ENCODE data around the gene HAAO. TPM values are rescaled to one million over a fixed set of nuclear protein-coding genes. Genes with fewer than 3 reads are reported as not detected.

Gene HAAO
- total and polyA plus RNA-seq, 2 experiments from 2014 or later, result 2.6 to 3.2 TPM

GRCh38 chr2:42799881-42800280 is 7.5 kb upstream of the HAAO start (continued):
- no peak for TF ChIP-seq ZNF462 (CRISPR knock-in tag; IDR thresholded peaks at IDR 0.05)
- TF ChIP-seq NANOG (IDR thresholded peaks at IDR 0.05; ENCODE audit: borderline replicate concordance), result no peak
- no peak for TF ChIP-seq EZH2phosphoT487 (IDR thresholded peaks at IDR 0.05; ENCODE audit: unreplicated experiment)

DNA sequence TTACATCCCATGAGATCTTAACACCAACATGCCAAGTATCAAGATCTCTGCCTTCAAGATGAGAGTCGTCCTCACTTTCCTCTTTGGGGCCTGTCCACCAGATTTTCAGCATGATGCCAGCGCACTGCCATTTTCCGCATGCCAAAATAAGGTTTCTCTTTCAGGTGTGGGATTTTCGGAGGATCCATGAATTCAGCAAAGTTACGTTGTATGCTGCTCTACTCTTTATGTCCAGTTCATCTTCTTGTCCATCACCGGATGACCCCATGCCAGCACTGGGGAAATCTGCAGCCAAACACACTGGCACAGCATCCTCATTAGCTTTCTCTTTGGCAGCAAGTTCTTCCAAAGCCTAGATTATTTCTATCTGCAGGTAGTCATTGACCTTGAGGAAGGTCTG is 4.9 kb upstream of the HAAO start:
- no peak overlapping the region for H3K4me3 Mint-ChIP-seq
- H3F3A ChIP-seq (replicated peaks; ENCODE audit: low read depth), result peaks cover 9% of the 10 kb centered on the region
- DNase-seq (ENCODE audit: low spot score) (no peak), ATAC-seq (no peak)
- H3K27ac Mint-ChIP-seq, result no peak overlapping the region
- H3K36me3 ChIP-seq (ENCODE audit: insufficient read depth), result no peaks in the 10 kb centered on the region
- H3K4me3 ChIP-seq, result no peak overlapping the region
- no peak overlapping the region for H3K4me2 ChIP-seq
- no peak overlapping the region for H2AFZ ChIP-seq
- no peaks in the 10 kb centered on the region for H3K9me2 ChIP-seq (ENCODE audit: insufficient read depth)
- H3K27me3 Mint-ChIP-seq (ENCODE audit: insufficient read depth, low read depth, poor library complexity), result peaks cover 11% of the 10 kb centered on the region
- peaks cover 19% of the 10 kb centered on the region for H3K4me1 ChIP-seq (ENCODE audit: insufficient read depth)
- H3K36me3 Mint-ChIP-seq (ENCODE audit: low read depth), result no peaks in the 10 kb centered on the region; the same call in 1 of the 3 replicates
- H3K79me2 ChIP-seq (replicated peaks; ENCODE audit: insufficient read depth), result no peaks in the 10 kb centered on the region
- no peaks in the 10 kb centered on the region for H4K20me1 ChIP-seq (replicated peaks; ENCODE audit: insufficient read depth)
- peaks cover 18% of the 10 kb centered on the region for H3K27me3 ChIP-seq (ENCODE audit: insufficient read depth)
- H3K9me3 Mint-ChIP-seq, result no peaks in the 10 kb centered on the region
- no peak overlapping the region for H3K27ac ChIP-seq (ENCODE audit: low read depth)
- H3K4me1 Mint-ChIP-seq, result peaks cover 28% of the 10 kb centered on the region
- TF ChIP-seq ZNF331 (CRISPR knock-in tag; IDR thresholded peaks at IDR 0.05; ENCODE audit: low read depth) (no peak), STAT1 (IDR thresholded peaks at IDR 0.05; ENCODE audit: unreplicated experiment) (no peak), ETS1 (IDR thresholded peaks at IDR 0.05) (no peak), NANOG (IDR thresholded peaks at IDR 0.05; ENCODE audit: borderline replicate concordance) (no peak), JUNB (IDR thresholded peaks at IDR 0.05; ENCODE audit: unreplicated experiment) (no peak), ZNF462 (CRISPR knock-in tag; IDR thresholded peaks at IDR 0.05) (no peak), EZH2 (IDR thresholded peaks at IDR 0.05; ENCODE audit: low read depth, unreplicated experiment) (no peak)
